ENCODE data around the gene CMTM8. TPM values are rescaled to one million over a fixed set of nuclear protein-coding genes. Genes with fewer than 3 reads are reported as not detected.

CMTM8 gene
- total and polyA plus RNA-seq, 10 of the 15 experiments (the other 5 are each of a cell fraction or from before 2014, with no cell fraction given), result 0.11 to 0.23 TPM; not detected in 8

- no peak overlapping the region for H2AFZ ChIP-seq (ENCODE audit: control insufficient read depth, low read depth, low read length)
- no peak overlapping the region; the same call in 1 of the 2 replicates for H3K4me2 ChIP-seq (ENCODE audit: control insufficient read depth, insufficient read depth)
- BruUV-seq (replicated peaks), result no TSS peak
- RAD21 ChIA-PET (ENCODE audit: unreplicated experiment), result interaction anchor here (0.9 to 1.9 kb wide), 10 partner anchors 9 to 87 kb away, joined by 3 to 5 read pairs (median 4); no protein-coding TSS in a partner anchor
- POLR2A ChIA-PET, result interaction anchor here (0.7 to 1.7 kb wide), 10 partner anchors 9 to 53 kb away, joined by 3 to 6 read pairs (median 3); no protein-coding TSS in a partner anchor
- H3K27me3 ChIP-seq (replicated peaks in 1 of 2; ENCODE audit: control insufficient read depth in 2 of 2, insufficient read depth in 2 of 2, low read length in 1 of 2), result no peaks in the 10 kb centered on the region
- 27% methylated on average over 6 of the region's 6 CpGs for WGBS (ENCODE audit: insufficient coverage, insufficient replicate concordance, low lambda C conversion rate, missing lambda C conversion rate)
- no peak overlapping the region for H3K4me3 ChIP-seq
- ATAC-seq (peak; percentile 85), FAIRE-seq (peak; percentile 65), DNase-seq (ENCODE audit: low read depth, low spot score) (no peak)
- intact Hi-C loops (cut with micrococcal nuclease; ENCODE audit: unreplicated experiment), result no loop called here
- SMC1A ChIA-PET (ENCODE audit: uncharacterized antibody, unreplicated experiment), result interaction anchor here (0.8 to 3.4 kb wide), 17 partner anchors 9 to 84 kb away, joined by 3 to 17 read pairs (median 6); no protein-coding TSS in a partner anchor
- H3K27ac ChIP-seq (ENCODE audit: control insufficient read depth, insufficient read depth), result no peak overlapping the region
- in situ Hi-C loops (cut with MboI), result no loop called here
- H3K4me1 ChIP-seq (ENCODE audit: control insufficient read depth, insufficient read depth, low read length), result peaks cover 3% of the 10 kb centered on the region
- CTCF ChIA-PET, result interaction anchor here (0.7 to 2.8 kb wide), 10 partner anchors 8 to 56 kb away, joined by 3 to 12 read pairs (median 4); no protein-coding TSS in a partner anchor
- H3K36me3 ChIP-seq (ENCODE audit: control insufficient read depth in 2 of 2, insufficient read depth in 2 of 2, low read length in 1 of 2), result no peaks in the 10 kb centered on the region
- H4K20me1 ChIP-seq (ENCODE audit: control insufficient read depth, insufficient read depth), result no peaks in the 10 kb centered on the region
- H3K9ac ChIP-seq (ENCODE audit: control insufficient read depth, insufficient read depth, low read length), result no peak overlapping the region
- no peaks in the 10 kb centered on the region; the same call in 2 of the 3 replicates for H3K9me3 ChIP-seq (replicated peaks; ENCODE audit: control insufficient read depth, insufficient read depth, low read length)
- no peaks in the 10 kb centered on the region for H3K79me2 ChIP-seq (ENCODE audit: control insufficient read depth, insufficient read depth, low read length)
- no peak for TF ChIP-seq NBN (IDR thresholded peaks at IDR 0.05)
- no peak for TF ChIP-seq NKRF (conservative IDR thresholded peaks at IDR 0.05)
- no peak for TF ChIP-seq TAF1 (IDR thresholded peaks at IDR 0.05; ENCODE audit: borderline replicate concordance, low read depth, low read length)
- TF ChIP-seq ZBTB11 (CRISPR knock-in tag; IDR thresholded peaks at IDR 0.05), result no peak
- TF ChIP-seq ZNF592 (IDR thresholded peaks at IDR 0.05), result no peak
- TF ChIP-seq BCL11A (IDR thresholded peaks at IDR 0.05; ENCODE audit: low read depth, low read length), result no peak
- 0 out of 4 replicates have a peak, but pooled peaks of 1 of the 2 experiments have one; percentile 17 for TF ChIP-seq ETV6 (conservative IDR thresholded peaks at IDR 0.05 in 1 of 2, IDR thresholded peaks at IDR 0.05 in 1 of 2; ENCODE audit: borderline replicate concordance in 1 of 2, low read depth in 1 of 2)
- peak; percentile 15; the same call in 1 of the 2 replicates for TF ChIP-seq RAD51 (IDR thresholded peaks at IDR 0.05)
- TF ChIP-seq PML (IDR thresholded peaks at IDR 0.05; ENCODE audit: low read length), result no peak
- 0 out of 2 replicates have a peak, but pooled peaks have one; percentile 15 for TF ChIP-seq CREM (IDR thresholded peaks at IDR 0.05; ENCODE audit: low read depth)
- no peak for TF ChIP-seq ZNF207 (IDR thresholded peaks at IDR 0.05; ENCODE audit: borderline replicate concordance)
- no peak for TF ChIP-seq PAX8 (IDR thresholded peaks at IDR 0.05)
- TF ChIP-seq KAT2A (conservative IDR thresholded peaks at IDR 0.05; ENCODE audit: control insufficient read depth, low read depth, low read length), result no peak
Observed at GRCh38 chr3:32414522-32415202, 176.2 kb downstream of the CMTM8 start.
